K562 (cell line): ENCODE data around the gene POLR2L. TPM values are rescaled to one million over a fixed set of nuclear protein-coding genes. Genes with fewer than 3 reads are reported as not detected.

Experiments used
- ASH1L ChIP-seq: fragments of 450-650 bp; IDR thresholded peaks from 2 replicates; pipeline ENCODE4 v1.6.1; 2018; ENCODE audit warnings: borderline replicate concordance, mild to moderate bottlenecking, low read depth; ENCODE audit not compliant: partially characterized antibody
- CHCHD3 ChIP-seq: fragments of 250-450 bp; sonication (Bioruptor Pico); IDR thresholded peaks from 2 replicates; pipeline ENCODE4 v2.1.2; 2022; ENCODE audit warnings: mild to moderate bottlenecking
- NR2F6 ChIP-seq: fragments of 450-650 bp; formaldehyde crosslinking; IDR thresholded peaks from 2 replicates; pipeline ENCODE4 v1.4.0; 2020; ENCODE audit warnings: mild to moderate bottlenecking
- STAG1 ChIP-seq: sonication (generic); formaldehyde crosslinking; IDR thresholded peaks from 2 replicates; pipeline ENCODE4 v1.5.0; 2020; ENCODE audit warnings: missing genetic modification reagents, borderline replicate concordance
- ZKSCAN1 ChIP-seq: fragments of 150-350 bp; IDR thresholded peaks from 2 replicates; pipeline ENCODE4 v1.6.1; 2016; ENCODE audit warnings: low read depth, low read length
- ZNF217 ChIP-seq: sonication (generic); formaldehyde crosslinking; IDR thresholded peaks from 2 replicates; pipeline ENCODE4 v1.8.0; 2022; ENCODE audit warnings: mild to moderate bottlenecking, missing genetic modification reagents
- ZNF232 ChIP-seq: sonication (generic); formaldehyde crosslinking; IDR thresholded peaks from 2 replicates; pipeline ENCODE4 v1.8.0; 2022; ENCODE audit warnings: mild to moderate bottlenecking, missing genetic modification reagents
- ZNF408 ChIP-seq: fragments of 250-450 bp; sonication (Bioruptor Pico); IDR thresholded peaks from 2 replicates; pipeline ENCODE4 v1.4.0; 2020; ENCODE audit warnings: low read depth, mild to moderate bottlenecking, moderate library complexity
- ZNF444 ChIP-seq: fragments of 250-450 bp; sonication (Bioruptor Pico); IDR thresholded peaks from 2 replicates; pipeline ENCODE4 v1.4.0; 2020; ENCODE audit warnings: mild to moderate bottlenecking, moderate library complexity
- ZNF644 ChIP-seq: fragments of 200-800 bp; sonication (Bioruptor generic); IDR thresholded peaks from 2 replicates; pipeline ENCODE4 v1.6.1; 2016; ENCODE audit warnings: low read depth, missing genetic modification characterization, missing compliant biosample characterization
- polyA plus RNA-seq, 8 experiments: library from polyadenylated mRNA; depleted of rRNA in 4 of 8; stranded (reverse) in 5 of 8; unstranded in 3 of 8; fragments of >200 nt; fragmentation: Nextera tagmentation in 2 of 8; fragmentation: Illumina TruSeq in 1 of 8; extraction: Ambion mirVana in 2 of 8; extraction: Trizol in 1 of 8; gene quantifications; 2 replicates each; pipeline versions ENCODE4 v1.2.1 to v1.2.3, GENCODE V29; 2011 to 2014; ENCODE audit warnings: inconsistent platforms in 1 of 8, missing spikeins in 1 of 8
- total RNA-seq, 7 experiments: library from RNA; depleted of rRNA in 6 of 7; stranded (reverse); fragments of >200 nt in 6 of 7; fragmentation: Illumina TruSeq in 2 of 7; extraction: Trizol in 2 of 7; gene quantifications; 2 replicates each; pipeline versions ENCODE4 v1.2.1 to v1.2.3, GENCODE V29; 2011 to 2021; ENCODE audit warnings: low replicate concordance in 1 of 7
- TF ChIP-seq, protein P1 (sequence below): sonication (generic); formaldehyde crosslinking; IDR thresholded peaks from 2 replicates; pipeline ENCODE4 v1.8.0; 2023; ENCODE audit warnings: mild to moderate bottlenecking, missing genetic modification reagents
- TF ChIP-seq, protein P2 (sequence below): fragments of 250-450 bp; sonication (Bioruptor Pico); IDR thresholded peaks from 2 replicates; pipeline ENCODE4 v1.5.0; 2021
- TF ChIP-seq, protein P3 (sequence below): sonication (generic); formaldehyde crosslinking; IDR thresholded peaks from 2 replicates; pipeline ENCODE4 v1.9.0; 2022; ENCODE audit warnings: mild to moderate bottlenecking, missing genetic modification reagents
- TF ChIP-seq, protein P4 (sequence below): fragments of 450-650 bp; IDR thresholded peaks from 2 replicates; pipeline ENCODE4 v1.6.1; 2016; ENCODE audit warnings: antibody characterized with exemption

Gene POLR2L
- total and polyA plus RNA-seq, 9 of the 15 experiments (the other 6 are each of a cell fraction or from before 2014, with no cell fraction given): 38.3 to 688 (median 108) TPM

DNA sequence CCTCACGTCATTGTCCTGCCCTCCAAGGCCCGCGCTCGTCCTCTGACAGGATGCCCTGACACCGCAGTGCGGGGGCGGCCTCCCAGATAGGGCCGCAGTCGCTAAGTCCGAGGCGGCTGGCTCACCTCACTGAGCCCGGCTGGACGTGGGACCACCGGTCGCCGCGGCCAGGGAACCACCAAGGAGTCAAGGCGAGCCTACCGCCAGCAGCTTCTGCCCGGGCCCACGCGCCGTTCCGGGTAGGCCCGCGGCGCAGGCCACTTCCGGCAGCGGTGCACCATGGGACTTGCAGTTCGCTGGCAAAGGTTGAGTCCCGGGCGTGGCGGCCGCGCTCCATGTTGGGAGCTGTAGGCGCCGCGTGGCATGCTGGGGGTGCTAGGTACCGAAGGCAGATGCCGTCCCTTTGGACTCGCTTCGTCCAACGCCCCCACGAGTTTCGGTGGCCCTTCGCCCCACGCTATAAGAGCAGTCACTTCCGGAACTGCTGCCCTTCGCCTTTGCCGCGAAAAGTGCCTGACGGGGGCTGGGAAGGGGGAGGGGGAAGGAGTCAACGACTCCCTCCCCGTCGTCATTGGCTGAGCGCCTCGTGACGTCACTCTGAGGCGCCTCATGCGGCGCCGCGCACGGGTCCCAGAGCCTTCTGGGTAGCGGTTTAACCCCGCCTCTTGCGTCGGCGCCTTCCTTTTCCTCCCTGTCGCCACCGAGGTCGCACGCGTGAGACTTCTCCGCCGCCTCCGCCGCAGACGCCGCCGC, 32.9 kb downstream of the POLR2L start, which contains the start of gene RPLP2 (continued):
- 0 out of 2 replicates have a peak, but pooled peaks have one; percentile 28 for TF ChIP-seq ZKSCAN1
- TF ChIP-seq, protein P1, sequence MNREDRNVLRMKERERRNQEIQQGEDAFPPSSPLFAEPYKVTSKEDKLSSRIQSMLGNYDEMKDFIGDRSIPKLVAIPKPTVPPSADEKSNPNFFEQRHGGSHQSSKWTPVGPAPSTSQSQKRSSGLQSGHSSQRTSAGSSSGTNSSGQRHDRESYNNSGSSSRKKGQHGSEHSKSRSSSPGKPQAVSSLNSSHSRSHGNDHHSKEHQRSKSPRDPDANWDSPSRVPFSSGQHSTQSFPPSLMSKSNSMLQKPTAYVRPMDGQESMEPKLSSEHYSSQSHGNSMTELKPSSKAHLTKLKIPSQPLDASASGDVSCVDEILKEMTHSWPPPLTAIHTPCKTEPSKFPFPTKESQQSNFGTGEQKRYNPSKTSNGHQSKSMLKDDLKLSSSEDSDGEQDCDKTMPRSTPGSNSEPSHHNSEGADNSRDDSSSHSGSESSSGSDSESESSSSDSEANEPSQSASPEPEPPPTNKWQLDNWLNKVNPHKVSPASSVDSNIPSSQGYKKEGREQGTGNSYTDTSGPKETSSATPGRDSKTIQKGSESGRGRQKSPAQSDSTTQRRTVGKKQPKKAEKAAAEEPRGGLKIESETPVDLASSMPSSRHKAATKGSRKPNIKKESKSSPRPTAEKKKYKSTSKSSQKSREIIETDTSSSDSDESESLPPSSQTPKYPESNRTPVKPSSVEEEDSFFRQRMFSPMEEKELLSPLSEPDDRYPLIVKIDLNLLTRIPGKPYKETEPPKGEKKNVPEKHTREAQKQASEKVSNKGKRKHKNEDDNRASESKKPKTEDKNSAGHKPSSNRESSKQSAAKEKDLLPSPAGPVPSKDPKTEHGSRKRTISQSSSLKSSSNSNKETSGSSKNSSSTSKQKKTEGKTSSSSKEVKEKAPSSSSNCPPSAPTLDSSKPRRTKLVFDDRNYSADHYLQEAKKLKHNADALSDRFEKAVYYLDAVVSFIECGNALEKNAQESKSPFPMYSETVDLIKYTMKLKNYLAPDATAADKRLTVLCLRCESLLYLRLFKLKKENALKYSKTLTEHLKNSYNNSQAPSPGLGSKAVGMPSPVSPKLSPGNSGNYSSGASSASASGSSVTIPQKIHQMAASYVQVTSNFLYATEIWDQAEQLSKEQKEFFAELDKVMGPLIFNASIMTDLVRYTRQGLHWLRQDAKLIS (CRISPR knock-in tag): peak; percentile 74; the same call in 1 of the 2 replicates
- TF ChIP-seq STAG1 (CRISPR knock-in tag): no peak
- TF ChIP-seq, protein P2, sequence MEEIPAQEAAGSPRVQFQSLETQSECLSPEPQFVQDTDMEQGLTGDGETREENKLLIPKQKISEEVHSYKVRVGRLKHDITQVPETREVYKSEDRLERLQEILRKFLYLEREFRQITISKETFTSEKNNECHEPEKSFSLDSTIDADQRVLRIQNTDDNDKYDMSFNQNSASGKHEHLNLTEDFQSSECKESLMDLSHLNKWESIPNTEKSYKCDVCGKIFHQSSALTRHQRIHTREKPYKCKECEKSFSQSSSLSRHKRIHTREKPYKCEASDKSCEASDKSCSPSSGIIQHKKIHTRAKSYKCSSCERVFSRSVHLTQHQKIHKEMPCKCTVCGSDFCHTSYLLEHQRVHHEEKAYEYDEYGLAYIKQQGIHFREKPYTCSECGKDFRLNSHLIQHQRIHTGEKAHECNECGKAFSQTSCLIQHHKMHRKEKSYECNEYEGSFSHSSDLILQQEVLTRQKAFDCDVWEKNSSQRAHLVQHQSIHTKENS (CRISPR knock-in tag): no peak
- peak; percentile 13 for TF ChIP-seq ASH1L
- TF ChIP-seq CHCHD3 (CRISPR knock-in tag): no peak
- TF ChIP-seq ZNF232: 0 out of 2 replicates have a peak, but pooled peaks have one; percentile 8
- no peak for TF ChIP-seq ZNF217 (CRISPR knock-in tag)
- TF ChIP-seq ZNF408 (CRISPR knock-in tag): no peak
- TF ChIP-seq ZNF644: peak; percentile 84
- TF ChIP-seq NR2F6 (CRISPR knock-in tag): no peak
- peak; percentile 93 for TF ChIP-seq ZNF444
- TF ChIP-seq, protein P3, sequence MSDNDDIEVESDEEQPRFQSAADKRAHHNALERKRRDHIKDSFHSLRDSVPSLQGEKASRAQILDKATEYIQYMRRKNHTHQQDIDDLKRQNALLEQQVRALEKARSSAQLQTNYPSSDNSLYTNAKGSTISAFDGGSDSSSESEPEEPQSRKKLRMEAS (CRISPR knock-in tag): peak; percentile 96
- TF ChIP-seq, protein P4, sequence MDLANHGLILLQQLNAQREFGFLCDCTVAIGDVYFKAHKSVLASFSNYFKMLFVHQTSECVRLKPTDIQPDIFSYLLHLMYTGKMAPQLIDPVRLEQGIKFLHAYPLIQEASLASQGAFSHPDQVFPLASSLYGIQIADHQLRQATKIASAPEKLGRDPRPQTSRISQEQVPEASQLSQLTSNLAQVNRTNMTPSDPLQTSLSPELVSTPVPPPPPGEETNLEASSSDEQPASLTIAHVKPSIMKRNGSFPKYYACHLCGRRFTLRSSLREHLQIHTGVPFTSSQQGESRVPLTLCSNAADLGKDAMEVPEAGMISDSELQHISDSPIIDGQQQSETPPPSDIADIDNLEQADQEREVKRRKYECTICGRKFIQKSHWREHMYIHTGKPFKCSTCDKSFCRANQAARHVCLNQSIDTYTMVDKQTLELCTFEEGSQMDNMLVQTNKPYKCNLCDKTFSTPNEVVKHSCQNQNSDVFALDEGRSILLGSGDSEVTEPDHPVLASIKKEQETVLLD: no peak
